HEK293 (cell line): Measurements from ENCODE around the gene AGAP1.

Source experiments
- CTCF ChIP-seq: fragments of 450-650 bp; formaldehyde crosslinking; IDR thresholded peaks from 2 replicates; pipeline ENCODE4 v1.5.1; 2016; ENCODE audit warnings: missing biosample characterization, missing genetic modification characterization
- ZNF114 ChIP-seq: fragments of 450-650 bp; formaldehyde crosslinking; IDR thresholded peaks from 2 replicates; pipeline ENCODE4 v1.5.0; 2017; ENCODE audit warnings: missing biosample characterization, missing genetic modification characterization
- ZNF639 ChIP-seq: fragments of 450-650 bp; formaldehyde crosslinking; IDR thresholded peaks from 2 replicates; pipeline ENCODE4 v1.5.1; 2016; ENCODE audit warnings: missing biosample characterization, missing genetic modification characterization

DNA sequence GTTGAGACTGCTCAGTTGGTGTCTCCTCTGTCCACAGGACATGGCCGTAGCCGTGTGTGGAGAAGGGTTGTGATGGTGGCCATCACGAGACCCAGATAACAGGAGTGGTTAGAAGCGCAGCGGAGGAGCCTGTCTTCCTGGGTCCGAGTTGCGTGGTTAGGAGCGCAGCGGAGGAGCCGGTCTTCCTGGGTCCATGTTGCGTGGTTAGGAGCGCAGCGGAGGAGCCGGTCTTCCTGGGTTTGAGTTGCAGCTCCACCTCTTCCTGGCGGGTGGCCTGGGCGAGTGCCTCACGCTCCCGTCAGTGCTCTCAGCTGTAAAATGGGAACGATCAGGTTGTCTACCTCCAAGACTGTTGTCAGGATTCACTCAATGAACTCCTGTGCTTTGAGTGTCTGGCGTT lies 498.2 kb downstream of the AGAP1 start:
- TF ChIP-seq CTCF = no peak
- TF ChIP-seq ZNF639 (tag by site-specific recombination) = no peak
- TF ChIP-seq ZNF114 (tag by site-specific recombination) = no peak
